Body of pancreas (tissue), 4 donors: Measurements from ENCODE around the gene SLC13A3. TPM values are rescaled to one million over a fixed set of nuclear protein-coding genes. Genes with fewer than 3 reads are reported as not detected.

Source experiments
- ATAC-seq: fragments of 150-250 bp; one replicate; pipeline ENCODE4 v1.9.1; 2016
- DNase-seq, 4 donors: peaks; one replicate each; pipeline ENCODE4 v3.0.0-alpha.2; 2019
- H3K27ac ChIP-seq, 4 donors: fragments of 200-600 bp; sonication (generic); 1 replicate in 3 of 4; 2 replicates in 1 of 4; pipeline versions ENCODE4 v1.5.1 to v1.6.1; 2016 to 2019; ENCODE audit warnings: mild to moderate bottlenecking in 1 of 4, mixed read lengths in 1 of 4, moderate library complexity in 1 of 4
- H3K27me3 ChIP-seq, 2 donors: fragments of 200-600 bp; sonication (generic); one replicate each; pipeline ENCODE4 v1.6.0; 2016; ENCODE audit warnings: mild to moderate bottlenecking in 1 of 2
- H3K36me3 ChIP-seq, 2 donors: fragments of 200-600 bp; sonication (generic); replicated peaks in 1 of 2; 2 replicates each; pipeline ENCODE4 v1.5.1; 2016; ENCODE audit warnings: low read depth in 2 of 2; ENCODE audit not compliant: insufficient read depth in 1 of 2
- H3K4me1 ChIP-seq: fragments of 200-600 bp; sonication (generic); one replicate; pipeline ENCODE4 v1.6.0; 2016
- H3K4me3 ChIP-seq, 2 donors: fragments of 200-600 bp; sonication (generic); 1 replicate in 1 of 2; 2 replicates in 1 of 2; pipeline ENCODE4 v1.5.1; 2016 to 2019
- H3K9me3 ChIP-seq, 3 donors: fragments of 200-600 bp; sonication (generic); 1 replicate in 2 of 3; 2 replicates in 1 of 3; pipeline ENCODE4 v1.5.1; 2016
- POLR2A ChIP-seq, 3 donors: fragments of 450-650 bp; IDR thresholded peaks; one replicate each; pipeline ENCODE4 v1.6.1; 2016; ENCODE audit warnings: antibody characterized with exemption in 3 of 3, mild to moderate bottlenecking in 2 of 3
- WGBS, 2 donors: methylation state at CpG; one replicate each; pipeline ENCODE4 v1.1.5; 2017; 5-methylcytosine and 5-hydroxymethylcytosine counted together
- intact Hi-C: fragments of 100-400 bp; cut with DNase I; formaldehyde crosslinking; loops from one replicate; pipeline ENCODE4 v1.15.1; 2023
- total RNA-seq, 2 donors: library from RNA; depleted of rRNA; stranded (reverse); fragments of >200 nt; gene quantifications; one replicate each; pipeline ENCODE4 v1.1.0, GENCODE V29; 2016
- TF ChIP-seq, protein P1 (sequence below), 7 experiments: fragments of 450-650 bp in 4 of 7; fragments of 200-600 bp in 3 of 7; sonication (generic) in 3 of 7; IDR thresholded peaks; one replicate each; pipeline ENCODE4 v1.5.1; 2016 to 2019; ENCODE audit warnings: antibody characterized with exemption in 7 of 7

The SLC13A3 gene
- total RNA-seq, 2 donors from 2014 or later = 3.4 to 6.3 TPM

DNA sequence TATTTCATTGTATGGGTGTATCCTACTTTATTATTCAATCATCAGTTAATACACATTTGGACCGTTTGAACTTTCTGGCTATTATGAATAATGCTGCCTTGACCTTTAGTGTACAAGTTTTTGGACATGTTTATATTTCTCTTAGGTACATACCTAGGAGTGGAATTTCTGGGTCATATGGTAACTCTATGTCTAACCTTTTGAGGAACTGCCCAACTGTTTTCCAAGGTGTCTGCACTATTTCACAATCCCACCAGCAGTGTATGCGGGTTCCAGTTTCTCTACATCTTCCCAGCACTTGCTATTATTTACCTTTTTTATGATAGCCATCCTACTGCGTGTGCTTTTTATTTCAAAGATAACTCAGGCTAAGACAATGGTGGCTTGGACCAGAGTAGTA is 14.3 kb upstream of the SLC13A3 start:
- 79 to 81% methylated on average over 3 of the region's 3 CpGs for WGBS, 2 donors
- Histone ChIP-seq H3K36me3 (no peaks in the 10 kb centered on the region), H3K4me1 (no peaks in the 10 kb centered on the region), H3K27ac (no peak overlapping the region), H3K27me3 (no peaks in the 10 kb centered on the region), H3K4me3 (no peak overlapping the region), H3K9me3 (peaks cover 0 to 8% (median 0%) of the 10 kb centered on the region in 3 donors)
- intact Hi-C loops = no loop called here
- TF ChIP-seq POLR2A (IDR thresholded peaks at IDR 0.05) = no peak
- TF ChIP-seq, protein P1, sequence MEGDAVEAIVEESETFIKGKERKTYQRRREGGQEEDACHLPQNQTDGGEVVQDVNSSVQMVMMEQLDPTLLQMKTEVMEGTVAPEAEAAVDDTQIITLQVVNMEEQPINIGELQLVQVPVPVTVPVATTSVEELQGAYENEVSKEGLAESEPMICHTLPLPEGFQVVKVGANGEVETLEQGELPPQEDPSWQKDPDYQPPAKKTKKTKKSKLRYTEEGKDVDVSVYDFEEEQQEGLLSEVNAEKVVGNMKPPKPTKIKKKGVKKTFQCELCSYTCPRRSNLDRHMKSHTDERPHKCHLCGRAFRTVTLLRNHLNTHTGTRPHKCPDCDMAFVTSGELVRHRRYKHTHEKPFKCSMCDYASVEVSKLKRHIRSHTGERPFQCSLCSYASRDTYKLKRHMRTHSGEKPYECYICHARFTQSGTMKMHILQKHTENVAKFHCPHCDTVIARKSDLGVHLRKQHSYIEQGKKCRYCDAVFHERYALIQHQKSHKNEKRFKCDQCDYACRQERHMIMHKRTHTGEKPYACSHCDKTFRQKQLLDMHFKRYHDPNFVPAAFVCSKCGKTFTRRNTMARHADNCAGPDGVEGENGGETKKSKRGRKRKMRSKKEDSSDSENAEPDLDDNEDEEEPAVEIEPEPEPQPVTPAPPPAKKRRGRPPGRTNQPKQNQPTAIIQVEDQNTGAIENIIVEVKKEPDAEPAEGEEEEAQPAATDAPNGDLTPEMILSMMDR (IDR thresholded peaks at IDR 0.05) = no peak
- no peak for ATAC-seq
- no peak for DNase-seq

DNA sequence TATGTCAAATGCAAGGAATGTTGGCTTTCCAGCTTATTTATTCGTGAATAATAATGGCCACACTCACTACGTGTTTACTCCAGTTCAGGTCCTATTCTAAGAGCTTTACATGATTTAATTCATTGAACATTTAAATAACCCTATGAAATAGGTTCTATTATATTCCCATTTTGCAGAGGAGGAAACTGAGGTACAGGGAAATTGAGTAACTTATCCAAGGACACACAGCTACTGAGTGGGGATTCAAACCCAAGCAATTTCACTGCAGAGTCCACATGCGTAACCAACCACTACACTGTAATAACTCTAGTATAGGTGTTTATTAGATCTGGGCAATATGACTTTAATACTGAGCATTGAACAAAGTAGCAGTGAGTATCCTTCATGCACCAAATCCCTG is 12.3 kb upstream of the SLC13A3 start:
- DNase-seq (no peak), ATAC-seq (no peak)
- Histone ChIP-seq H3K4me3 (no peak overlapping the region), H3K27me3 (no peaks in the 10 kb centered on the region), H3K4me1 (no peaks in the 10 kb centered on the region), H3K27ac (no peak overlapping the region), H3K36me3 (no peaks in the 10 kb centered on the region), H3K9me3 (no peaks in the 10 kb centered on the region)
- WGBS, 2 donors = 88 to 92% methylated on average over 3 of the region's 3 CpGs
- intact Hi-C loops = no loop called here
- no peak for TF ChIP-seq POLR2A (IDR thresholded peaks at IDR 0.05)
- TF ChIP-seq, protein P1 (IDR thresholded peaks at IDR 0.05) = no peak

DNA sequence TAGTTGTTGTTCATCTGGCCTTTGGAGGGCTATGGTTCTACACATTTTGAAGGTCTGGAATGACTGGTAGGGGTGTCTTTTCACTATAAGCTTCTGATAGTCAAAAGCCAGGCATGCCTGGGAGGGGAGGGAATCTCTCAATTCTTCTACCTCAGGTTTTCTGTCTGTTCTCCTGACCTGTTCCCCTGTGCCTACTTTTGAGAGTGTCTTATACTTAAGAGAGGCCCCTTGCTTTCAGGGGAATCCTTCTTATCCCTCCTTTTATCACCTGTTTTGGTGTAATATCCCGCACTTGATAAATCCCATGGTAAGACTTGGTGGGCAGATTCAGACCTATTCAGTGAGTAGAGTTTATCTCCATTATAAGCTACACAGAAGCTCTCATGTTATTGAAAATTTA is 10.4 kb upstream of the SLC13A3 start:
- Histone ChIP-seq H3K36me3 (no peaks in the 10 kb centered on the region), H3K4me1 (no peaks in the 10 kb centered on the region), H3K27ac (no peak overlapping the region), H3K9me3 (no peaks in the 10 kb centered on the region), H3K4me3 (no peak overlapping the region), H3K27me3 (no peaks in the 10 kb centered on the region)
- intact Hi-C loops = no loop called here
- ATAC-seq (no peak), DNase-seq (no peak)
- no peak for TF ChIP-seq POLR2A (IDR thresholded peaks at IDR 0.05)
- TF ChIP-seq, protein P1 (IDR thresholded peaks at IDR 0.05) = no peak
- WGBS, 2 donors = 95 to 100% methylated on average over 1 of the region's 1 CpG

DNA sequence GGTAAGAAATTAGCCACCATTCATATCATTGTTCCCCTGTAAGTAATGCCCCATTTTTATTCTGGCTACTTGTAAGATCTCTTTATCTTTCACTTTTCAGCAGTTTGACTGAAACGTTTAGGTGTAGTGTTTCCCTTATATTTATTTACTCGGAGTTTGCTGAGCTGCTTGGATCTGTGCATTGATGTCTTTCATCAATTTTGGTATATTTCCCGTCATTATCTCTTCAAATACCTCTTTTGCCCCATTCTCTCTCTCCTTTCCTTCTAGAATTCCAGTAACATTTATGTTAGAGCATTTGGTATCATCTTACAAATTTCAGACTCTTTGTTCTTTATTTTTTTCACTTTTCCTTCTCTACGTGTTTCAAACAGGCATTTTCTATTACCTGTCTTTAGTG is 9.2 kb upstream of the SLC13A3 start:
- Histone ChIP-seq H3K36me3 (no peaks in the 10 kb centered on the region), H3K4me3 (no peak overlapping the region), H3K9me3 (no peaks in the 10 kb centered on the region), H3K4me1 (no peaks in the 10 kb centered on the region), H3K27me3 (no peaks in the 10 kb centered on the region), H3K27ac (no peak overlapping the region)
- ATAC-seq (no peak), DNase-seq (no peak)
- TF ChIP-seq, protein P1 (IDR thresholded peaks at IDR 0.05) = no peak
- no peak for TF ChIP-seq POLR2A (IDR thresholded peaks at IDR 0.05)
- intact Hi-C loops = no loop called here
- WGBS, 2 donors = 74 to 85% methylated on average over 4 of the region's 4 CpGs

DNA sequence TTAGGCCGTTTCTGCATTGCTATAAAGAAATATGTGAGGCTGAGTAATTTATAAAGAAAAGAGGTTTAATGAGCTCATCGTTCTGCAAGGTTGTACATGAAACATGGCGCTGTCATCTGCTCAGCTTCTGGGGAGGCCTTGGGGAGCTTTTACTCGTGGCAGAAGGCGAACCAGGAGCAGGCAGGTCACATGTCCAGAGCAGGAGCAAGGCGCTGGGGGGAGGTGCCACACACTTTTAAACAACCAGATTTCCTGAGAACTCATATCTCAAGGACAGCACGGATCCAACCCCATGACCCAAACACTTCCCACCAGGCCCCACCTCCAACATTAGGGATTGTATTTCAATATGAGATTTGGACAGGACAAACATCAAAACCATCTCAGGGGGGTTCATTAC is 6.4 kb upstream of the SLC13A3 start:
- ATAC-seq (no peak), DNase-seq (no peak)
- Histone ChIP-seq H3K36me3 (no peaks in the 10 kb centered on the region), H3K9me3 (no peaks in the 10 kb centered on the region), H3K4me1 (no peaks in the 10 kb centered on the region), H3K27me3 (no peaks in the 10 kb centered on the region), H3K27ac (no peak overlapping the region), H3K4me3 (no peak overlapping the region)
- no peak for TF ChIP-seq POLR2A (IDR thresholded peaks at IDR 0.05)
- TF ChIP-seq, protein P1 (IDR thresholded peaks at IDR 0.05) = no peak
- intact Hi-C loops = no loop called here
- WGBS, 2 donors = 76 to 81% methylated on average over 7 of the region's 7 CpGs
